ENCODE results near the gene GNG7.
"Not testable (repeated sequence)": the region's sequence is repeated elsewhere in the genome, so short reads cannot be mapped to it uniquely, and the experiment has no call there.

The GNG7 gene

DNA sequence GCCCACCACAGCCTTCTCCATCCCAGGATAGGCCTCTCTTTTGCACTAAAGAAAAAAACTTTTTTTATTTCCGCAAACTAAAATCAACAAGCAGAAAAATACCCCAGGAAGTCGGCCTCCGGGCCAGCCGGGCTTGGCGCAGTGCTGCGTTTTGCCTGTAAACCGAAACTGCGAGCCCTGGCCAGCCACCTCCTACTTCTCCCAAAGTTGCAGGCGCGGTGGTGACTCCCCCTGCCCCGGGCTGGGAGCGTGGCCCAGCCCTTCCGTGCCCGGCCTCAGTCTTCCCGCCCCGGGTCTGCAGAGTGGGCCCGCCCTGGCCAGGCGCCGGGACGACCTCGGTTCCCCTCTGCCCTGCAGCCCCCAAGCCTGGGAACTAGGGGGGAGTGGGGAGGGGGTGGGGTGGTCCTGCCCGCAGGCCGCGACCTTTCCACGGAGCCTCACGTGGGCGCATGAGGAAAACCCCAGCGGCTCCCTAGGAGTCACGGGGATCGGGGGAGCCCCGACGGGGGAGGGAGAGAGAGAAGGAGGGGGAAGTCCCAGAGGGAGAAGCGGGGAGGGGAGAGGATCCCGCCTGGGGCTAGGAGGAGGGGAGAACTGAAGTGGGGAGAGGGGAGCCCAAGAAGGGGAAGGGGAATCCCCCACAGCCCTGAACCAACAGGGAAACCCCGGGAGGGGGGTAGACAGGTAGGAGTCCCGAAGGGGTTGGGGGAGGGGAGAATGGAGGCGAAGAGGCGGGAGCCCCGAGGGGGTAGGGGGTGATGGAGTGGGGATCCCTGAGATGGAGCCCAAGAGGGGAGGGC, 223.5 kb downstream of the GNG7 start:
- DNase-seq: no peak

DNA sequence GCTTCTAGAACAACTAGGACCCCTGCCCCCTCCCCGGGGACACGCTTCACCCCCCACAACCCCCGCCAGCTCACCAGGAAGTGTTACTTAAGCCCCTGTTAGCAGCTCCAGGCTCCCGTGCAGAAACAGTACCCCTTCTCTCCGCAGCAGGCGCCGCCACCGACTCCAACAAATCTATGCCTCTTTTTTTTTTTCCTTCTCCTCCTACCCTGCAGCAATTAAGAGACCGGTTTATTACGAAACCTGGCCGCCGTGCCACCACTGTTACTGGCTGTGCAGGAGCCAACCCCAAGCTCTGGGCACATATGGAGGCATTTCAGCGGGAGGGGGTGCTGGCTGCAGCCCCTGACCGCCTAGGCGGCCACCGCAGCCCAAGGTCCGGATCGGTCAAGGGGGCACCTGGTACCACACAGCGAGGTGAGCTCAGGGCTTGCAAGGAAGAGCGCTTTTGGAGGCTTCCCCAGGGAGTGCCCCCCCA, 224.2 kb downstream of the GNG7 start:
- DNase-seq: peak; percentile 60

DNA sequence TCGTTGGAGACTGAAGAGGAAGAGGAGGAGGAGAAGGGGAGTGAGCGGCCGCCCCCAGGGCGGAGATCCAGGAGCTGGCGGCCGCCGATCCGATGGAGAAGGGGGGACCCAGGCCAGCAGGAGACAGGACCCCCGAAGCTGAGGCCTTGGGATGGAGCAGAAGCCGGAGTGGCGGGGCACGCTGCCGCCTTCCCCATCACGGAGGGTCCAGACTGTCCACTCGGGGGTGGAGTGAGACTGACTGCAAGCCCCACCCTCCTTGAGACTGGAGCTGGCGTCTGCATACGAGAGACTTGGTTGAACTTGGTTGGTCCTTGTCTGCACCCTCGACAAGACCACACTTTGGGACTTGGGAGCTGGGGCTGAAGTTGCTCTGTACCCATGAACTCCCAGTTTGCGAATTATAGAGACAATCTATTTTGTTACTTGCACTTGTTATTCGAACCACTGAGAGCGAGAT, 224.7 kb downstream of the GNG7 start:
- DNase-seq: no peak

DNA sequence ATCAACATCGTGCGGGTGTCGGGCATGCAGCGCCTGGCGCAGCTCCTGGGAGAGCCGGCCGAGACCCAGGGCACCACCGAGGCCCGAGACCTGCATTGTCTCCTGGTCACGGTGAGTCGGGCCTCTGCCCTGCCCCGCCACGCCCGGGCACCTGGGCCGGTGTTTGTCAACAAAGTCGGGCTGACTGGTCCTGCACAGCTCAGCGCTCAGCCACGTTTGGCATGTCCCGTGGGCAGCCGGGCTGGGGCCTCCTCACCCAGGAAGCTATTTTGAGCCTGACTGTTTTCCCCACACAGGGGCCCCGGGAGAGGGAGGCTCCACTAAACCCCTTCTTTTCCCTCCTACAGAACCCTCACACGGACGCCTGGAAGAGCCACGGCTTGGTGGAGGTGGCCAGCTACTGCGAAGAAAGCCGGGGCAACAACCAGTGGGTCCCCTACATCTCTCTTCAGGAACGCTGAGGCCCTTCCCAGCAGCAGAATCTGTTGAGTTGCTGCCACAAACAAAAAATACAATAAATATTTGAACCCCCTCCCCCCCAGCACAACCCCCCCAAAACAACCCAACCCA, 225.3 kb downstream of the GNG7 start:
- DNase-seq: no peak

DNA sequence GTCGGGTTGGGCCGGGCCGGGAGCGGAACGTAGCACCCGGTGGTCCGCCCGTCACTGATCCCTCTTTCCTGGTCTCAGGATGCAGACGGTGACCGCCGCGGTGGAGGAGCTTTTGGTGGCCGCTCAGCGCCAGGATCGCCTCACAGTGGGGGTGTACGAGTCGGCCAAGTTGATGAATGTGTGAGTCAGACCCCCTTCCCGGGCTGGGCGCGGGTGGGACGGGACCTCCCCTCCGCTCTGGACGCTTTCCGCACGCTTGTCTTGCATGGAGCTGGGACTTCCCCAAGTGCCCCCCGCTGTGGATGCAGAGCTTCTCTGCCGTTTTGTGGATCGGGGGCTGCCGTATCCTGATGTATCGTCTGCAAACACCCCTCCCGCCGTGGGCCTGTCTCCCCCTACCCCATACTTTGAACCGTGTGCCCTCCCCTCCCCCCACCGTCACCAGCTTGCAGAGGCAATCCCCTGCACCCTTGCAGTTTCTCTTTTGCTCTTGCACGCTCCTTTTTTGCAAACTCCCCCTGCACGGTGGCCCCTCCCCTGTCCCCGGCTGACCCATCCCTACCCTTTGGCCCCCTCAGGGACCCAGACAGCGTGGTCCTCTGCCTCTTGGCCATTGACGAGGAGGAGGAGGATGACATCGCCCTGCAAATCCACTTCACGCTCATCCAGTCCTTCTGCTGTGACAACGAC, 225.9 kb downstream of the GNG7 start:
- DNase-seq: peak; percentile 55

DNA sequence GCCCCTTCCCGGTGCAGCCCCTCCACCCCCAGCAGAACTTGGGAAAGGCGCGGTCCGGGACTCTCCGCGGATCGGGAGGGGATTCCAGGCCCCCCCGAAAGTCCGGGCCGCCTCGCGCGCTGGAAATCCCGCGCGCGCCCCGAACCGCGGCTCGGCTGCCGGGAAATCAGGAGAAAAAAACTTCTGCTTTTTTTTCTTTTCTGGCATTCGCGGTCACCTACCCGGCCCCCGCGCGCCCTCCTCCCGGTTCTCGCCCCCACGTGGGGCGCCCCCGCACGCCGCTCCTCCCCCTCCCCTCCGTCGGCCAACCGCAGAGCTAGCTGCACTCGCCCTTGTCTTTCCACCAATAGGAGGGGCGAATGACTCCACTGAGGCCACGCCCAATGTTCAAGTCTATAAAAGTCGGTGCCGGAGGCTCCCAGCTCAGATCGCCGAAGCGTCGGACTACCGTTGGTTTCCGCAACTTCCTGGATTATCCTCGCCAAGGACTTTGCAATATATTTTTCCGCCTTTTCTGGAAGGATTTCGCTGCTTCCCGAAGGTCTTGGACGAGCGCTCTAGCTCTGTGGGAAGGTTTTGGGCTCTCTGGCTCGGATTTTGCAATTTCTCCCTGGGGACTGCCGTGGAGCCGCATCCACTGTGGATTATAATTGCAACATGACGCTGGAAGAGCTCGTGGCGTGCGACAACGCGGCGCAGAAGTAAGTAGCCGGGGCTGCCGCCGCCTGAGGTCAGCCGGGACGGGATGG, 226.6 kb downstream of the GNG7 start, which contains the start of gene GADD45B:
GADD45B (plus strand) TSS at position 426 of the 749 bp plus-strand sequence; CDS start at position 658, 232 bp downstream.
- peak; percentile 93 for DNase-seq

DNA sequence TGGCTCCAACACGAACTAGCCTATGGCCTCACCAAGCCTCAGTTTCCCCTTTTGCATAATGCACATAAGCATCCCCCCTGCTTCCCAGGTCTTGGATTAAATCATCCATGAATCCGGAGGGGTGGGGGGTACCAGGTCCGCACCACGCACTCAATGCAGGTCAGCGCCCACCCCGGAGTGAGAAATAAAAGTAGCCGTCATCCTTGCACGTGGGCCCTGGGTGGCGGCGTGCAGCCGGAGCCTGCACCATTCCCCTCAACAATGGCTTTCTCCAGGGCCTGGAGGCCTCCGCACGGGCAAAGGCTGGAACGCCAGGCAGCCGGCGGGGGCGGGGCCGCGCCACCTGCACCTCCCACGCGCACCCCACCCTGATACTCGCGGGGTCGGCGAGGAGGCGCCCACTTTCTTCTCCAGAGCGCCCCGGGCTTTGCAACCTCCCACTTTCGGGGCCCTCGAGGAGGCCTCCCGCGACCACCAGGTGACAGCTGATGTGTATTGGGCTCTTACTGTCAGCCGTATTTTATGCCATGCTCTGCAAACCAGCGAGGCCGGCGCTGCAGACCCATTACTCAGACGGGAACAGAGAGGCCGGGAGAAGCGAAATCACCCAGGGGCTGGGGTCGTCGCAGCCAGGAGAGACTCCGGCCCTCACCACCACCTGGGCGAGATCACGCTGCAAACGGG, 227.3 kb downstream of the GNG7 start:
- DNase-seq: peak; percentile 45

DNA sequence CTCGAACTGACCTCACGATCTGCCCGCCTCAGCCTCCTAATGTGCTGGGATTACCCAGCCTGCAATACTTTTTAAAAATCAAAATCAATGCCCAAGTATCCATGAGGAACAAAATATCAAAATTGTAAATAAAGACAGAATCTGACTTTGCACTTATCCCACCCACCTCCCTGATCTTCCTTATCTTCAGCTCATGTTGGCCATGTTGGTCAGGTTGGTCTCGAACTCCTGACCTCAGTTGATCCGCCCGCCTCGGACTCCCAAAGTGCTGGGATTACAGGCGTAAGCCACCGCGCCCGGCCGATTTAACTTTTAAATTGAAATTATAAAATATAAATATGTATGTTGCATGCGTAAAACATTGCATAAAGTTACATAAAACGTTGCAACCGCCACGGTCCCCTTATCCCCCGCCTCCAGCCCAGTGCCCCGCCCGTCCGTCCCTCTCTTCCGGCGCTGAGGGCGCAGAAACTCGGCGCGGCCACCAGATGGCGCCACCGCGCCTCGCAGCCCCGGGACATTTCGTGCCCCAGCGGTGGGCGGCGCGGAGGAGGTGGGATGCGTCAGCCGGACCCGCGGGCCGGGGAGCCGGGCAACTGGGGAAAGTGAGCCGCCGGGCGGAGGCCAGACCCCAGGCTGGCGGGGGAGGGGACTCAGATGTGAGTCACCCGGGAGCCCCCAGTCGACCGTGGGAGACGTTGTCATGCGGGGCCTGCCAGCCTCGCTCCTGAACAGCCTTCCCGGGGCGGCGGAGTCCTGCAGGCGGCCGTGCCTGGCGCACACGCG, 228.1 kb downstream of the GNG7 start:
- peak; percentile 82 for DNase-seq

DNA sequence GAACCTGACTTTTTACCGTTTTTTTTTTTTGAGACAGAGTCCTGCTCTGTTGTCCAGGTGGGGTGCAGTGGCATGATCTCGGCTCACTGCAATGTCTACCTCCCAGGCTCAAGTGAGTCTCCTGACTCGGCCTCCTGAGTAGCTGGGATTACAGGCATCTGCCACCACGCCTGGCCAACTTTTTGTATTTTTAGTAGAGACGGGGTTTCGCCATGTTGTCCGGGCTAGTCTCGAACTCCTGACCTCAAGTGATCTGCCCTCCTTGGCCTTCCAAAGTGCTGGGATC, 232.6 kb downstream of the GNG7 start:
- not testable (repeated sequence) for DNase-seq

DNA sequence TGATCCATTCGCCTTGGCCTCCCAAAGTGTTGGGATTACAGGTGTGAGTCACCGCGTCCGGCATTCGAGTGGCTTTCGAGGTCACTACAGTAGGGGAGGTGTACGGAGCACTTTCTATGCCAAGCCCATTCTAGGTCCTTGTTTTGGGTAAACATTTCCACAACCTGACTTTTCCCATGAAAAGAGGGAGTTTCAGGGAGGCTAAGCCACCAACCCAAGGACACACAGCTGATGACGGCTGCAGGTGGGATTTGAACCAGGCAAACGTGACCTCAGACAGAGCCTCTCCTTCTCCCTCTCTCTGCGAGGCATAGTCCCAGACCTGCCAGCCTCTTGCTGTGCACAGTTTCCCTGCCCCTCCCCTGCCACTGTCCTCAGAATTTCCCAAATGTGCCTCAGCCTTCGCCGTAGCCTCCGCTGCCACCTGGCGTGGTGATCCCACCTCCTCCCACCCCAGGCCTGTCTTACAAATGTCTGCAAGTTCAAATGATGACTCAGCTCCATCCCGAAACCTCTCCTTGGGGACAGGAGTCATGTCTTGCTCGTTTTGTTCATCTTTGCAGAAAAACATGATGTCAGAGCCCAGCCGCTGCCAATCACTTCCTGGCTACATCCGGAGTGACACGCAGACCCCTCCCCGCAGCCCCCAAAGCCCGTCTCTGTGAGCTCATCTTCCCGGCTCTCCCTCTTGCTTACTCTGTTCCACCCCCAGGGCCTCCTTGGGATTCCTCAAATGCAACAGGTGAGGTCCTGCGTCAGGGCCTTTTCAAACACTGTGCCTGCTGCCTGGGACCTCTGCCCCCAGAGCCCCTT, 233.2 kb downstream of the GNG7 start:
- no peak for DNase-seq

DNA sequence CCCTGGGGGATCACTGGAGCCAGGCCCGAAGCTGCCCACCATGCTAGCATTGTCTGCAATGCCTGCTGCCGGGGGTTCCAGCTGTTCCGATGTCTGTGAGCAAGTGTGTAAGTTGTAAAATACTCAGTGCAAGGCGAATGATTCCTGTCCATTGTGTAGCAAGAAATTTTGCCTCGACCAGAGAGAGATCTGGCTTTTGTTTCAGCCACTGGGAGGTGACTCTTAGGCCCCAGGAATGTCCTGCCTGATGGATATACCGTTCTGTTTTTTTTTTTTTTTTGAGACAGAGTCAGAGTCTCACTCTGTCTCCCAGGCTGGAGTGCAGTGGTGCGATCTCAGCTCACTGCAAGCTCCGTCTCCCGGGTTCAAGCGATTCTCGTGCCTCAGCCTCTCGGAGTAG, 233.9 kb downstream of the GNG7 start:
- DNase-seq: no peak

DNA sequence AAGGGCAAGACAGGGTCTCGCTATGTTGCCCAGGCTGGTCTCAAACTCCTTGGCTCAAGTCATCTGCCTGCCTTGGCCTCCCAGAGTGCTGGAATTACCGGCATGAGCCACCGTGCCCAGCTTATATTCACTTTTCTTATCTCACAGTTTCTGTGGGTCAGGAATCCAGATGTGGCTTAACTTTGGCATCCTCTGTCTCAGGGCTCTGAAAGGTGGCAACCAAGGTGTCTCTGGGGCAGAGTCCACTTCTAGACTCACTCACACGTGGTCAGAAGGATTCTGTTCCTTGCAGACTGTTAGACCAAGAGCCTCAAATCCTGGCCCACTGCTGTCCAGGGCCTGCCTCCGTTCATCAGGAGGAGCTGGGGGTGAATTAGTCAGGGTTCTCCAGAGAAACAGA, 238.1 kb downstream of the GNG7 start:
- DNase-seq: no peak

DNA sequence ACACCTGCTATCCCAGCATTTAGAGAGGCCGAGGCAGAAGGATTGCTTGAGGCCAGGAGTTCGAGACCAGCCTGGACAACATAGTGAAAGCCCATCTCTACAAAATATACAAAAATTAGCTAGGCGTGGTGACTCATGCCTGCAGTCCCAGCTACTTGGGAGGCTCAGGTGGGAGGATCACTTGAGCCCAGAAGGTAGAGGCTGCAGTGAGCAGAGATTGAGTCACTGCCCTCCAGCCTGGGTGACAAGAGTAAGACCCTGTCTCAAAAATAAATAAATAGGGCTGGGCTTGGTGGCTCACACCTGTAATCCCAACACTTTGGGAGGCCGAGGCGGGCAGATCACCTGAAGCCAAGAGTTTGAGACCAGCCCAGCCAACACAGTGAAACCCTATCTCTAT, 238.8 kb downstream of the GNG7 start:
- DNase-seq: not testable (repeated sequence)

DNA sequence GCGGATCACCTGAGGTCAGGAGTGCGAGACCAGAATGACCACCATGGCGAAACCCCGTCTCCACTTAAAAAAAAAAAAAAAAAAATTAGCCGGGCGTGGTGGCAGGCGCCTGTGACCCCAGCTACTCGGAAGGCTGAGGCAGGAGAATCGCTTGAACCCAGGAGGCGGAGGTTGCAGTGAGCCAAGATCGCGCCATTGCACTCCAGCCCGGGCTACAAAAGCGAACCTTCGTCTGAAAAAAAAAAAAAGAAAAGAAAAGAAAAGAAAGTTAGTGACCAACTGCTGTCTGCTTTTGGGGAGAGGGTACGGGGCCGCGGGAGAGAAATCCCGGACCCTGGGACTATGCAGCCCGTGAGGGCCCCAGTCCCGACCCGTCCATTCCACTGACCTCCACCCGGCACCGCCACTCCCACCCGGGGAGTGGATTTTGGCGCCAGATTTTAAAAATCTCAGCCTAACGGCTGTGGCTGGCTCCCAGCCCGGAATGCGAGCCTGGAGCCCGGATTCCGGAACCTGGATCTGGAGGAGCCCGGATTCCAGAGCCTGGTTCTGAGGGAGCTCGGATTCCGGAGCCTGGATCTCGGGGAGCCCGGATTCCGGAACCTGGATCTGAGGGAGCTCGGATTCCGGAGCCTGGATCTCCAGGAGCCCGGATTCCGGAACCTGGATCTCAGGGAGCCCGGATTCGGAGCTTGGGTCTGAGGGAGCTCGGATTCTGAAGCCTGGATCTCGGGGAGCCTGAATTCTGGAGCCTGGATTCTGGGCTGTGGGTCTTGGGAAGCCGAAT, 239.7 kb downstream of the GNG7 start:
- peak; percentile 97 for DNase-seq

DNA sequence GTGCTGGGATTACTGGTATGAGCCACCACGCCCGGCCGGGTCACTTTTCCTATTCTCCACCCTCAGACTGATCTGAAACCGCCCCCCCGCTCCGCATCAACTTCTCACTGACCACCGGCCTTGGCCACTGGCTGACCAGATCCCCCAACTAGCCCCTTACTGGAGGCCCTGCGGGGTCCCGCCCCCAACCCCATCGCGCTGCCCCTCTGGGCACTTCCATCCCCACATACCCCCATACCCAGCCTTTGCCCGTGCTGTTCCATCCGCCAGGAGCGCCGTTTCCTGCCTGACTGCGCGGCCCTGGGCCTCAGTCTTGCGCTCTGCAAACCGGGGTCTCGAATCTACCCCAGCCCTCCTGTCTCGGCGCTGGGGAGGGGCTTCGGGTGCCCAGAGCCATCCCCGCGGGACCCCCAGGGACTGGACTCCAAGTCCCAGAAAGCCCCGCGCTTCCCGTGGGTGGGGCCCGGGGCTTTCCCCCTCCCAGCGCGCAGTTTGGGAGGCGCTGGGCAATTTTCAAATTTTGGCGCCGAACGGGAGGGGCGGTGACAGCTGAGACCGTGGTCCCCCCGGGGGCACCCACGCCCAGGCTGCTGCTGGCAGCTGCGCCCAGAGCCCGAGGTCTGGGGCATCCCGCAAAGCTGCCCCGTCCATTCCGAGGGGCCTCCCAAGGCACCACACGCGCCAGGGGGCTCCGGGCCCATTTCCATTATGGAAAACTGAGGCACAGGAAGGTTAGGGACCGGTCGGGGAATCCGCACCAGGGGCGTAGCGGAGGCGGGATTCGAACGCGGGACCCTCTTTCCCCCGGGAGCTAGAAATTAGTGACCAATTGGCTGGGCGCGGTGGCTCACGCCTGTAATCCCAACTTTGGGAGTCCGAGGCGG, 240.5 kb downstream of the GNG7 start:
- peak; percentile 97 for DNase-seq
